Pancreas (tissue), 10 donors: ENCODE data around the gene TMUB1. TPM values are rescaled to one million over a fixed set of nuclear protein-coding genes. Genes with fewer than 3 reads are reported as not detected.

Source experiments
- ATAC-seq, 4 donors: fragments of 200-7000 bp; cut with Tn5 transposase; one replicate each; pipeline versions ENCODE4 v1.8.0 to v1.9.1; 2020; ENCODE audit warnings: mild to moderate bottlenecking in 4 of 4, moderate library complexity in 4 of 4
- DNase-seq, 6 donors: peaks; one replicate each; pipeline ENCODE4 v3.0.0-alpha.2; 2020
- FAIRE-seq: peaks from 2 replicates; lab custom pipeline; 2012; peaks lifted over from hg19 to GRCh38; lab: Jason Lieb, UNC
- H3K27ac ChIP-seq, 4 donors: fragments of 200-600 bp; sonication (generic); 1 replicate in 3 of 4; 2 replicates in 1 of 4; pipeline versions ENCODE4 v1.5.0 to v1.8.0; 2020
- H3K27me3 ChIP-seq, 4 donors: fragments of 200-600 bp; one replicate each; pipeline ENCODE4 v1.8.0; 2021
- H3K36me3 ChIP-seq, 3 donors: fragments of 200-600 bp; sonication (generic) in 1 of 3; one replicate each; pipeline versions ENCODE4 v1.5.0 to v1.8.0; 2020 to 2021
- H3K4me1 ChIP-seq, 3 donors: fragments of 200-600 bp; one replicate each; pipeline ENCODE4 v1.8.0; 2021
- H3K4me3 ChIP-seq, 4 donors: fragments of 200-600 bp; sonication (generic) in 2 of 4; one replicate each; pipeline versions ENCODE4 v1.5.0 to v1.8.0; 2020 to 2021
- H3K9me3 ChIP-seq, 4 donors: fragments of 200-600 bp; one replicate each; pipeline ENCODE4 v1.8.0; 2021
- CTCF ChIP-seq, 4 donors: fragments of 200-600 bp; sonication (generic) in 3 of 4; IDR thresholded peaks; one replicate each; pipeline versions ENCODE4 v1.5.0 to v1.8.0; 2021; ENCODE audit warnings: antibody characterized with exemption in 4 of 4
- WGBS, 2 donors: extraction: QIAGEN DNeasy Blood & Tissue Kit; methylation state at CpG; one replicate each; pipeline ENCODE4 v1.1.7; 2013; 5-methylcytosine and 5-hydroxymethylcytosine counted together
- intact Hi-C, 3 donors: fragments of 100-400 bp; cut with DNase I; formaldehyde crosslinking; loops; one replicate each; pipeline versions ENCODE4 v1.11.1 to v1.14.2; 2022
- polyA plus RNA-seq, 2 donors: library from polyadenylated mRNA; stranded (reverse); fragments of 200-250 nt; gene quantifications; one replicate each; pipeline ENCODE4 v1.2.3, GENCODE V29; 2013
- total RNA-seq, 6 donors: library from RNA; stranded (reverse); fragmentation: NEBNext Ultra II Directional in 4 of 6; extraction: Animal tissue kit (Norgen Biotek cat#: 25700) in 4 of 6; gene quantifications; one replicate each; pipeline versions ENCODE4 v1.2.1 to v1.2.4, GENCODE V29; 2021 to 2023
- donor health status: healthy with polysubstance abuse.
- donor health status: DM: no; HTN: no; CAD: no; lungs with moderate emphysema.
- donor health status: DM: no; HTN: no; CAD: no.
- donor health status: control.
- donor health status: control.
- donor health status: Bipolar disorder and iron deficiency.
- donor health status: DM: yes; HTN: yes; CAD: no.
- donor health status: DM: no; HTN: no; CAD: no.
- donor health status: DM: no; HTN: no; CAD: no.
- donor health status: DM: yes; HTN: yes; CAD: no.

Gene TMUB1
- total and polyA plus RNA-seq, 8 donors = 34.5 to 103 (median 44.1) TPM

GRCh38 chr7:151088019-151088855 lies 4.9 kb upstream of the TMUB1 start:
- peak overlapping the region; percentile 74 to 79 (median 76) for H3K4me3 ChIP-seq
- H3K36me3 ChIP-seq = no peaks in the 10 kb centered on the region
- H3K9me3 ChIP-seq = no peaks in the 10 kb centered on the region
- no peak for FAIRE-seq
- TF ChIP-seq CTCF (IDR thresholded peaks at IDR 0.05) = no peak
- WGBS, 2 donors = 31 to 34% methylated on average over 16 of the region's 16 CpGs
- H3K4me1 ChIP-seq = peaks cover 16 to 33% (median 19%) of the 10 kb centered on the region in 3 donors
- peak overlapping the region; percentile 76 to 85 (median 81) for H3K27ac ChIP-seq
- ATAC-seq = no peak
- H3K27me3 ChIP-seq = no peaks in the 10 kb centered on the region
- DNase-seq = peak in 1 of 6 donors; percentile 40
- intact Hi-C loops = no loop called here

GRCh38 chr7:151087245-151088018 lies 4.1 kb upstream of the TMUB1 start:
- 1% methylated on average over 59 to 70 of the region's 70 CpGs for WGBS, 2 donors
- Histone ChIP-seq H3K27ac (peak overlapping the region; percentile 76 to 85 (median 81)), H3K36me3 (no peaks in the 10 kb centered on the region), H3K9me3 (no peaks in the 10 kb centered on the region), H3K27me3 (no peaks in the 10 kb centered on the region), H3K4me3 (peak overlapping the region; percentile 74 to 79 (median 76)), H3K4me1 (peaks cover 17 to 36% (median 19%) of the 10 kb centered on the region in 3 donors)
- FAIRE-seq = no peak
- intact Hi-C loops = no loop called here
- peak in 3 of 4 donors; percentile 14 to 35 (median 25) for TF ChIP-seq CTCF (IDR thresholded peaks at IDR 0.05)
- peak; percentile 48 to 61 (median 54) for ATAC-seq
- DNase-seq = peak; percentile 65 to 91 (median 82)

- peaks cover 23 to 42% (median 25%) of the 10 kb centered on the region in 3 donors for H3K4me1 ChIP-seq
- H3K27me3 ChIP-seq = no peaks in the 10 kb centered on the region
- 0% methylated on average over 43 to 54 of the region's 56 CpGs for WGBS, 2 donors
- no peaks in the 10 kb centered on the region for H3K36me3 ChIP-seq
- TF ChIP-seq CTCF (IDR thresholded peaks at IDR 0.05) = no peak
- ATAC-seq (no peak), DNase-seq (peak in 3 of 6 donors; percentile 51 to 73 (median 61)), FAIRE-seq (no peak)
- H3K27ac ChIP-seq = peak overlapping the region; percentile 76 to 85 (median 81)
- no peaks in the 10 kb centered on the region for H3K9me3 ChIP-seq
- peak overlapping the region; percentile 74 to 79 (median 76) for H3K4me3 ChIP-seq
- intact Hi-C loops = no loop called here
Observed at GRCh38 chr7:151086802-151087244, 3.5 kb upstream of the TMUB1 start.

GRCh38 chr7:151085691-151086620 lies 2.7 kb upstream of the TMUB1 start, which contains the start of gene AGAP3:
AGAP3 (plus strand) TSS chr7:151086475; CDS start chr7:151086742, 267 bp downstream.
- Histone ChIP-seq H3K9me3 (no peaks in the 10 kb centered on the region), H3K4me1 (peaks cover 23 to 45% (median 26%) of the 10 kb centered on the region in 3 donors), H3K27ac (peak within 1 kb of the TSS; percentile 76 to 93 (median 85)), H3K36me3 (no peaks in the 10 kb centered on the region), H3K27me3 (no peaks in the 10 kb centered on the region), H3K4me3 (peak within 1 kb of the TSS; percentile 74 to 79 (median 76))
- intact Hi-C loops = no loop called here
- no peak for TF ChIP-seq CTCF (IDR thresholded peaks at IDR 0.05)
- ATAC-seq = peak; percentile 53 to 71 (median 65)
- no peak for FAIRE-seq
- 1% methylated on average over 34 to 84 of the region's 84 CpGs for WGBS, 2 donors
- DNase-seq = peak; percentile 91 to 95 (median 93)
